GM21528 (cell line): ENCODE data around the gene HSPA12B.

ENCODE experiments used
- ATAC-seq: cut with Tn5 transposase; IDR thresholded peaks from one replicate; pipeline ENCODE4 v1.9.1; 2021; ENCODE audit warnings: mild to moderate bottlenecking, moderate library complexity; ENCODE audit not compliant: unreplicated experiment, low FRiP score

The HSPA12B gene

DNA sequence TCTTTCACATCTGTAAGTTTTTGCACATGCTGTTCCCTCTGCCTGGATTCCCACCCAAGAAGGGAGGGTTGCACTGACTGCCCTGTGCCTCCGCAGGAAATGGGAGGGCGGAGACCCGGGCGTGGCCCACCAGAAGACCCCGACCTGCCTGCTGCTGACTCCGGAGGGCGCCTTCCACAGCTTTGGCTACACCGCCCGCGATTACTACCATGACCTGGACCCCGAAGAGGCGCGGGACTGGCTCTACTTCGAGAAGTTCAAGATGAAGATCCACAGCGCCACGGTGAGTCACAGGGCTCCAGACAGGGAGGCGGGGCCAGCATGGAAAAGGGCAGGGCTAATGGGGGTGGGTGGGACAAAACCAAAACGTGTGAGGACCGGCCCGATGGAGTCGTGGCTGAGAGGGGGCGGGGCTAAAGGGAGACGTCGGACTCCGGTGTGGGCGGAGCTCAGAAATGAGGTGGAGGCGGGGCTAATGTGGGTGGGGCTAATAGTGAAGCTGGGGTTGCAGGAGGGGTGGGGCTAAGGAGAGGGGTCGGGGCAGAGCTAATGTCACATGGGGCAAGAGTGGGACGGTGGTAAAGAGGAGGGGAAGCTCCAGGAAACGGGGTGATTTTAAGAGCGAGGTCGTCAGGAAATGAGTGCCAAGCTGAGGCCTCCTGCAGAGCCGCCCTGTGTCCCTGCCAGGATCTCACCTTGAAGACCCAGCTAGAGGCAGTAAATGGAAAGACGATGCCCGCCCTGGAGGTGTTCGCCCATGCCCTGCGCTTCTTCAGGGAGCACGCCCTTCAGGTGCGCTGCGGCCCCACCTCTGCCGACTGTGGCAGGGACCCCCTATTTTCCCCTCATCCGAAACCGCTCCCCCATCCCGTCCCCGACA, 12.6 kb downstream of the HSPA12B start:
- no peak for ATAC-seq

DNA sequence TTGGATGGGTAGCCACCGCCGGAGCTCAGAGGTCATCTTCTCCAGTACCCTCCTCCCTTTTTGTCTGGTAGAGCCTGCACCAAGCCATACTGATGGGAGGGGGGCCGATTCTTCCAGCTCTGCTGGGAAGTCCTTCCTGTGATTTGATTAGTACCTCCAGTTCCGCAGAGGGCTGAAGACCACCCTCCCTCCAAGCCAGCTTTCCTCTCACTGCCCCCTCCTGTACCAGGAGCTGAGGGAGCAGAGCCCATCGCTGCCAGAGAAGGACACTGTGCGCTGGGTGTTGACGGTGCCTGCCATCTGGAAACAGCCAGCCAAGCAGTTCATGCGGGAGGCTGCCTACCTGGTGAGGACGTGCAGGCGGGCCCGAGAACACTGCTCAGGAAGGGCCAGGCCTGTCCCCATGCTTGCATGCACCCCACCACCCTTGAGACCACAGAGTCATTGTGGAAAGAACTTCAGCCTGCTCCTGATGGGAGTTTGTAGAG, 13.2 kb downstream of the HSPA12B start:
- no peak for ATAC-seq

DNA sequence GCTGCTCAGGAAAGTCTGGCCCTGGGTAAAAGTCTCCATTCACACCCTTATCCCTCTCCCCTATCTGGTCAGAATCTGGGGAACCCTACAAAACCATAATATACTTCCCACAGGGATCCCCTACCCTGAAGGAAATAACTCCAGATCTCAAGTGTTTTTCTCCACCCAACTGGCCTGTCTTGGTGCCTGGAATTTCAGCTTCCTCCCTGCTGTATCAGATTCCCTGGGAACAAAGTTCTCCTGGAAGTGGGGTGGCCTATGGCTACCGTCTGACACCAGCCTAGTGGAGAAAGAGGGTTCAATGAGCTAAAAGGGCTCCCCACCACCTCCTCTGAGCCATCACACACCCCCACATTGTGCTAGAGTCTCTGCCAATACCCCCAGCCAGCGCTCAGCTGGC, 15.0 kb downstream of the HSPA12B start:
- no peak for ATAC-seq

DNA sequence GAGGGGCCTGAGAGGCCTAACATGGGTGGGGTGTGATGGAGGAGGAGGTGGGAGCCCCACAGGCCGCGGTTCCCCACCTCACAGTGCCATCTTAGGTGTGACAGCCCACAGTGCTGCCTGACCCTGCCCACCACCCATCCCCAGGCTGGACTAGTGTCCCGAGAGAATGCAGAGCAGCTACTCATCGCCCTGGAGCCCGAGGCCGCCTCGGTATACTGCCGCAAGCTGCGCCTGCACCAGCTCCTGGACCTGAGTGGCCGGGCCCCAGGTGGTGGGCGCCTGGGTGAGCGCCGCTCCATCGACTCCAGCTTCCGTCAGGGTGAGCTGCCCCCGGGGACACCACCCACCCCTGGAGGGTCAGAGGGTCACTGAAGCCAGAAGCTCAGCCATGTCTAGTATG, 15.6 kb downstream of the HSPA12B start:
- ATAC-seq, result no peak

DNA sequence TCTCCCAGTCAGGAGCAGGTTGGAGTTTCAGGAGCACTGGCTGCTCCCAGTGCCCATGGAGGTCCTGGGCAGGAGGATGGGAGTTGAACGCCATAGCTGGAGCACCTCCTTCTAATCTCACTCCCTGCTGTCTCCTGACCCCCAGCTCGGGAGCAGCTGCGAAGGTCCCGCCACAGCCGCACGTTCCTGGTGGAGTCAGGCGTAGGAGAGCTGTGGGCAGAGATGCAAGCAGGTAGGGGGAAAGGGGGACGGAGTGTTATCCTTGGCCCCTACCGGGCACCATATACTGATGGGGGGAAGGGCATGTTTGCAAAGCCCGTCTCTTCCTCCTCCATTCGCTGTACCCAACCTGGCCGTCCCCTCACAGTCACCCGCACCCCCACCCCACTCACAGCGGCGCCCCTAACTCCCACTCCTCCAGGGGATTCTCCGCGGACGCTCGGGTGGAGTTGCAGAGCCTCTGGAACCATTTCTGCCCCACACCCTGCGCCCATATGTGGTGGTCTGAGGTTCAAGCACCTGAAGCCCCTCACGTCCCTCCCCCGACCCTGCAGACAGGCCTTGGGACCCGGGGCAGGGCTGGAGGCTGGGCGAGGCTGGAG, 16.7 kb downstream of the HSPA12B start:
- ATAC-seq, result no peak

DNA sequence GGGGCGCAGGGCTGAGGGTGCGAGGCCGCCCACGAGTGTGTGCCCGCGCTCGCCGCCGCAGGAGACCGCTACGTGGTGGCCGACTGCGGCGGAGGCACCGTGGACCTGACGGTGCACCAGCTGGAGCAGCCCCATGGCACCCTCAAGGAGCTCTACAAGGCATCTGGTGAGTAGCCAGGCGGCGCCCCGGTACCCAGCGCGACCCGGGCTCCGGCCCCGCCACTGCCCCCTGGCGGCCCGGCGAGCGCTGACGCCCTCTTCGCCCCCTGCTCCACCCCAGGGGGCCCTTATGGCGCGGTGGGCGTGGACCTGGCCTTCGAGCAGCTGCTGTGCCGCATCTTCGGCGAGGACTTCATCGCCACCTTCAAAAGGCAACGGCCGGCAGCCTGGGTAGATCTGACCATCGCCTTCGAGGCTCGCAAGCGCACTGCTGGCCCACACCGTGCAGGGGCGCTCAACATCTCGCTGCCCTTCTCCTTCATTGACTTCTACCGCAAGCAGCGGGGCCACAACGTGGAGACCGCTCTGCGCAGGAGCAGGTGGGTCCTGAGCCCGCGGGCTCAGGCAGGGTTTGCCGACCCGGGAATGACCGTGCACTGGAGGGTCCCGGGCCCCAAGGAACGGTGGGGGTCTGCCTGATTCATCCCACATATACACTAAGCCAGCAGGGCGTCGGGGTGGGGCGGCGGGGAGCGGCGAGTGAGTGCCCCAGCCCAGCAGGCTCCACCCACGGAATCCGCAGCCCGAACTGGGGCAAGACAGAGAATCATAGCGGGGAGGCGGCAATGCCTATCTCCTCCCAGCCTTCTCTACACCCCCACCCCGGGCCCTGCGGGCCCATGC, 17.4 kb downstream of the HSPA12B start:
- no peak for ATAC-seq

DNA sequence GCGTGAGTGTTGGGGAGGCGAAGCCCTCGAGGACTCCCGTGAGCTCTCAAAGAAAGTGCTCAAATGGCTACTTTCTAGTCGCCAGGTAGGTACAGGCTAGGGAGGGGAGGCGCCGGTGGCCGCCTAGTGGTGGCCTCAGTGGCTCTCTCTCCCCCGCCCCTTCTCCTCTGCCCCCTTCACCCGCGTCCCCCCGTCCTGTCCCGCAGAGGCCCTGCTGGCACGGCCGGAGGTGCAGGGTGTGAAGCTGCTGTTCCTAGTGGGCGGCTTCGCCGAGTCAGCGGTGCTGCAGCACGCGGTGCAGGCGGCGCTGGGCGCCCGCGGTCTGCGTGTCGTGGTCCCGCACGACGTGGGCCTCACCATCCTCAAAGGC, 18.8 kb downstream of the HSPA12B start:
- ATAC-seq, result no peak

DNA sequence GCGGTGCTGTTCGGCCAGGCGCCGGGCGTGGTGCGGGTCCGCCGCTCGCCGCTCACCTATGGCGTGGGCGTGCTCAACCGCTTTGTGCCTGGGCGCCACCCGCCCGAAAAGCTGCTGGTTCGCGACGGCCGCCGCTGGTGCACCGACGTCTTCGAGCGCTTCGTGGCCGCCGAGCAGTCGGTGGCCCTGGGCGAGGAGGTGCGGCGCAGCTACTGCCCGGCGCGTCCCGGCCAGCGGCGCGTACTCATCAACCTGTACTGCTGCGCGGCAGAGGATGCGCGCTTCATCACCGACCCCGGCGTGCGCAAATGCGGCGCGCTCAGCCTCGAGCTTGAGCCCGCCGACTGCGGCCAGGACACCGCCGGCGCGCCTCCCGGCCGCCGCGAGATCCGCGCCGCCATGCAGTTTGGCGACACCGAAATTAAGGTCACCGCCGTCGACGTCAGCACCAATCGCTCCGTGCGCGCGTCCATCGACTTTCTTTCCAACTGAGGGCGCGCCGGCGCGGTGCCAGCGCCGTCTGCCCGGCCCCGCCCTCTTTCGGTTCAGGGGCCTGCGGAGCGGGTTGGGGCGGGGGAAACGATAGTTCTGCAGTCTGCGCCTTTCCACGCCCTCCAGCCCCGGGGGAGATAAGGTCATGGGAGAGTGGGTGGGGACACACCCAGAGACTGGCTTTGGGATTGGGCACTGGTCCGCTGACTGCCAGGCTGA, 19.3 kb downstream of the HSPA12B start:
- no peak for ATAC-seq

GRCh38 chr20:3752386-3752759, 19.9 kb downstream of the HSPA12B start:
- no peak for ATAC-seq

- ATAC-seq, result no peak
These were observed 20.6 kb downstream of the HSPA12B start for GRCh38 chr20:3753098-3753497.

DNA sequence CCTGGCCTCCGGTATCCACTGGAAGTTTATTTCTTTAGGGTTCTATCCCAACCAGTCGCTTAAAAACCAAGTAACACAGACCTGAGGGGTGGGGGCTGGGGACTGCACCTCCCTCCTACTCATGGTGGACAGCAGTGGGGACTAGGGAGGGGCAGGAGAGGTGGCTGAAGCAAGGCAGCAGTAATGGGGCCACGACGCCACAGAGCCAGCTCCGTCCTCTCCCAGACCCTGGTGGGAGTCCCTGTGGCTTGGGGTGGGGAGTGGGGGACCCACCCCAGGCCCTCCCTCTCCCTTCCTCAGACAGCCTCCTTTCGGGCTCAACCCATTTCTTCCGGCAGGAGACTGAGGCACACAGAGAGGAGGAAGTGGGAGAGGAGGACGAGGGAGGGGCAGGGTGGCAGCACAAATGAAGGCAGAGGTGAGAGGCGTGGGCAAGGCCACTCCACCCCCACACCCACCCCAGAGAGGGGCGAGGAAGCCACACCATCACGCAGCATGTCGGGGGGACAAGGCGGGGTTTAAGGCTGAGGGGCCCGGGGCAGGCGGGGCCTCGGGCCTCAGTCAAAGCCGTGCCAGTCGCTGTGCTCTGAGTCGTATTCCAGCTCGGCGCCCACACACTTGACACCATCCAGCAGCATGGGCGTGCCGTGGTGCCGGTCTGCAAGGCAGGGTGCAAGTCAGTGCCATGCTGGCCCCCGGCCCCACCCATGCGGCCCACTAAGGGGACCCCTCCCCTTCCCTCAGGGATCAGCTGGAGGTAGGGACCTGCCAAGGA, 21.2 kb downstream of the HSPA12B start:
- no peak for ATAC-seq

GRCh38 chr20:3754276-3754630, 21.8 kb downstream of the HSPA12B start:
- ATAC-seq, result no peak

DNA sequence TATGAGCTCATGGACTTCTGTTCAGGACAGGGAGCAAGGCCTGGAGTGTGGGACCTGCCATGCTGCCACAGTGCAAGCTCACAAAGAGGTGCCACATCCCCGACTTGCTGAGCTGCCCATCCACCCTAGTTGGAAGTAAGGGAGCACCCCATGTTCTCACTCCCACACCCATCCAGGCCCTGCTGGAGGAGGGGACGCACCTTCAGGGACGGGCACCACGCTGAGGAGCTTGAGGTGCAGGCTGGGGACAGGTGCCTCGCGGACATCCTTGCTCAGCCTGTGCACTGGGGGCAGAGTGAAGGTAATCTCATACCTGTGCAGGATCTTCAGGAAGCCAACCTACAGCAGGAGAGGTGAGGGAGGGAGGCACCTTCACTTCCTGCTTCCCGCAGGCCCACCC, 22.8 kb downstream of the HSPA12B start:
- no peak for ATAC-seq

GRCh38 chr20:3755814-3756480, 23.5 kb downstream of the HSPA12B start:
- no peak for ATAC-seq

DNA sequence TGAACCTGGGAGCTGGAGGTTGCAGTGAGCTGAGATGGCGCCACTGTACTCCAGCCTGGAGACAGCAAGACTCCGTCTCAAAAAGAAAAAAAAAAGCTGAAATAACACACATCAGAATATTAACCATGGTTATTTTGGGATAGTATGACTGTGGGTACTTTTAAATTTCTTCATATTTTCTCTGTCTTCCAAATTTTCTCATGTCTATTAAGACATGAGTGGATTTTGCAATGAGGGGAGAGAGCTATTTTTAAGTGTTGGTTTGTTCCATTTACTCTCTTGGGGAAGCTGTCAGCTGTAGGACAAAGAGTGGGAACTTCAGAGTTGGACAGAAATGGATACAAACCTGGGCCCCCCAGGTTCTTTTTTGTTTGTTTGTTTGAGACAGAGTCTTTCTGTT, 24.8 kb downstream of the HSPA12B start:
- ATAC-seq, result no peak

DNA sequence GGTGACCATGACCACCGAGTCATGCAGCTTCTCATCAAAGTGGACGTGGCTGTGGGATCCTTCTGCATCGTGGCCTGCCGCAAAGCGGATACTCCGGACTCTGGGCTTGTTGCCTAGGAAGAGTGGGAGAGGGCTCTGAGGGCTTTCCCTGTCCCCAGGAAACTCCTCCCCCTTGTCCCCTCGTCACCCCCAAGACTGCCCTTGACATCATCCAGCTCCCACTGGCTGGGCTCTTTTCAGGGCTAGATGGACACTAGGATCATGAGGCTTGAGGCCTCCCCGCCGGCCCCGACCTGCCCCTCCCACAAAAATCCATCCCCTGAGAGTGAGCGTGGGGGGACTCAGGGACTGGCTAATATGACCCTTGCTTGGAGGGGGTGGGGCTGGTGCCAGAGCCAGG, 26.1 kb downstream of the HSPA12B start:
- no peak for ATAC-seq

- ATAC-seq, result no peak
These were observed 26.9 kb downstream of the HSPA12B start for GRCh38 chr20:3759316-3759823.

GRCh38 chr20:3759884-3760283, 27.4 kb downstream of the HSPA12B start:
- ATAC-seq, result no peak

DNA sequence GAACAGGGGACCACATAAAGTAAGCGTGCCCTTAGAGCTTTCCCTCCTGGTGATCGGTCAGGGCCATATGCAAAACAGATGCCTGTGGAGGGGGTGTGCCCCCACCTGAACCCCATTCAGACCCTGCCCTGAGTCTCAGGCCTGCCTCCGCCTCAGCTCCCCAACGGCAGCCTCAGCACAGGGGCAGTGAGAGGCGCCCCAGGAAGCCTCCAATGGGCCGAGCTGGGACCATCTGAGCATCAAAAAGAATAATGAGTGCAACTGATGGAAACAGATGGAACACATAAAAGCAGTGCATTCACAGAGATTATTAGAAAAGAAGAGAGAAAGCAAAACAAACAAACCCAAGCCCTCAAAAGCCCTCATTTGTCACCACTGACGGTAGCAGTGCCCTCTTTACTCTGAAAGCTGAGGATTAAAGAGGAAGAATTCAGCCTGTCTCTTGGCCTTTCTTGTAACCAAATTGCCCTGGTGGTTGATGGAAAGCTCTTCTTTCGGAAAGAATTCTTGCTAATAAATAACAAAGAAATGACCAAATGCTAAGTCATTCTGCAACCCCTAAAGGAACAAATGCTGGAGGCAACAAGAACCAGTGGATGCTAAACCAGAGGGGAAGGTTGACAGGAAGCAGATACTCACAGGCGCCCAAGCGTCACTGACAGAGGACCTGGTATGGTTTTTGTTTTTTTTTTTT, 28.3 kb downstream of the HSPA12B start:
- ATAC-seq, result no peak
